ENCODE results near the gene NECAB2. TPM values are rescaled to one million over a fixed set of nuclear protein-coding genes. Genes with fewer than 3 reads are reported as not detected.

Gene NECAB2
- total RNA-seq, 1 donor from 2014 or later = 12.6 TPM

DNA sequence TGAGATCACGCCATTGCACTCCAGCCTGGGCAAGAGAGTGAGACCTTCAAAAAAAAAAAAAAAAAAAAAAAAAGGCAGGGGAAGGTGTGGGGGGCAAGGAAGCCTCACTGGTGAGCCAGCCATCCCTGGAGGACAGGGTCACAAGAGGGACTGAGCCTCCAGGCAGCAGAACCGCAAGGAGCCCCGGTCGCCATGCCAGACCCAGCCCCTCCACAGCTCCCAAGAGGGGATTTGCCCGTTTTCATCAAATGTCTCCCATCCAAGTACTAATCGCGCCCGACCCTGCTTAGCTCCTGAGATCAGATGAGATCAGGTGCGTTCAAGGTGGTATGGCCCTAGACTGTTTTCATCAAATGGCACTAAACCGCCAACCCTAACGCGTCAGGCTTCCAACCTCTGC, 71.7 kb downstream of the NECAB2 start:
- H2AFZ ChIP-seq (replicated peaks) = no peak overlapping the region
- no peaks in the 10 kb centered on the region for H3K36me3 ChIP-seq
- no peaks in the 10 kb centered on the region for H3K79me2 ChIP-seq (ENCODE audit: low read depth)
- H3K4me1 ChIP-seq = peaks cover 43% of the 10 kb centered on the region
- Mint-ChIP-seq H3K4me3 (no peak overlapping the region), H3K27ac (peak overlapping the region; percentile 59), H3K27me3 (ENCODE audit: insufficient read depth, low read depth) (peaks cover 29% of the 10 kb centered on the region), H3K4me1 (peaks cover 47% of the 10 kb centered on the region), H3K9me3 (peaks cover 18% of the 10 kb centered on the region), H3K36me3 (peaks cover 3% of the 10 kb centered on the region)
- no peaks in the 10 kb centered on the region for H3K27me3 ChIP-seq
- no peak overlapping the region for H3K4me3 ChIP-seq
- peaks cover 6% of the 10 kb centered on the region for H4K20me1 ChIP-seq (ENCODE audit: low read depth)
- no peaks in the 10 kb centered on the region for H3K9me3 ChIP-seq (ENCODE audit: low read depth)
- peaks cover 21% of the 10 kb centered on the region for H3F3A ChIP-seq (ENCODE audit: low read depth)
- DNase-seq (ENCODE audit: low spot score) = no peak
- no peak overlapping the region for H3K4me2 ChIP-seq
- H3K27ac ChIP-seq = no peak overlapping the region
- no peak for TF ChIP-seq EZH2phosphoT487 (IDR thresholded peaks at IDR 0.05)
- TF ChIP-seq EZH2 (IDR thresholded peaks at IDR 0.05) = no peak
- TF ChIP-seq, protein P1, sequence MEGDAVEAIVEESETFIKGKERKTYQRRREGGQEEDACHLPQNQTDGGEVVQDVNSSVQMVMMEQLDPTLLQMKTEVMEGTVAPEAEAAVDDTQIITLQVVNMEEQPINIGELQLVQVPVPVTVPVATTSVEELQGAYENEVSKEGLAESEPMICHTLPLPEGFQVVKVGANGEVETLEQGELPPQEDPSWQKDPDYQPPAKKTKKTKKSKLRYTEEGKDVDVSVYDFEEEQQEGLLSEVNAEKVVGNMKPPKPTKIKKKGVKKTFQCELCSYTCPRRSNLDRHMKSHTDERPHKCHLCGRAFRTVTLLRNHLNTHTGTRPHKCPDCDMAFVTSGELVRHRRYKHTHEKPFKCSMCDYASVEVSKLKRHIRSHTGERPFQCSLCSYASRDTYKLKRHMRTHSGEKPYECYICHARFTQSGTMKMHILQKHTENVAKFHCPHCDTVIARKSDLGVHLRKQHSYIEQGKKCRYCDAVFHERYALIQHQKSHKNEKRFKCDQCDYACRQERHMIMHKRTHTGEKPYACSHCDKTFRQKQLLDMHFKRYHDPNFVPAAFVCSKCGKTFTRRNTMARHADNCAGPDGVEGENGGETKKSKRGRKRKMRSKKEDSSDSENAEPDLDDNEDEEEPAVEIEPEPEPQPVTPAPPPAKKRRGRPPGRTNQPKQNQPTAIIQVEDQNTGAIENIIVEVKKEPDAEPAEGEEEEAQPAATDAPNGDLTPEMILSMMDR (IDR thresholded peaks at IDR 0.05) = no peak
- H3K9ac ChIP-seq = no peak overlapping the region

DNA sequence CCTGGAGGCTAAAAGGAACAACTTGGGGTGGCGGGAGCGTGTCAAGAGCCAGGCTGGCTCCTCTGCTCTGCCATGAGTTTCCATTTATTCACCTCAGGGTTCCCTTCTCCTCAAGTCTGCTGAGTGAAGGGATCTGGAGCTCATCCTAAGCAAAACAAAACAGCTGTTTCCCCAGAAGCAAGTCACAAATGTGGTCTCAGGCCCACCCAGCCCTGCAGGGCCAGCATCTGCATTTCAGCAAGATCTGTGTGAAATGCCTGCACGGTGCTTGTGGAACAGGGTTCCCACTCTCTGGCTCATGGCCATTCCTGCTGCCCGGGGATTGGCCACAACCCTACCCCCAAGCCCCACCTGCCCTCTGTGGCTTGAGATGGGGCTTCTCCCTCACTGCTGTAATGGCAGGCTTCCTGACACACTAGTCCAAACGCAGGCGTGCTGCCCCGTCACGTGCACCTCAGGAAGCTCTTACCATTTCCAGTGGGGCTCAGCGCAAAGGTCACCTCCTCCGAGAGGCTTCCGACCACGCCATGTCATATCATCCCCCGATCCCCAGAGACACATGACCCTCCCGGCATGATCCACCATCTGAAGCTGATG, 72.3 kb downstream of the NECAB2 start:
- peak overlapping the region; percentile 17 for H3K4me2 ChIP-seq
- no peaks in the 10 kb centered on the region for H3K9me3 ChIP-seq (ENCODE audit: low read depth)
- H3K4me3 Mint-ChIP-seq = no peak overlapping the region

GRCh38 chr16:84040823-84041820, 73.1 kb downstream of the NECAB2 start:
- Histone ChIP-seq H4K20me1 (ENCODE audit: low read depth) (peaks cover 8% of the 10 kb centered on the region), H3K4me3 (no peak overlapping the region), H3K4me1 (peaks cover 55% of the 10 kb centered on the region), H3K27me3 (no peaks in the 10 kb centered on the region), H3F3A (ENCODE audit: low read depth) (peaks cover 33% of the 10 kb centered on the region), H3K27ac (peak overlapping the region; percentile 53), H3K9me3 (ENCODE audit: low read depth) (no peaks in the 10 kb centered on the region), H3K79me2 (ENCODE audit: low read depth) (no peaks in the 10 kb centered on the region), H2AFZ (replicated peaks) (no peak overlapping the region), H3K4me2 (peak overlapping the region; percentile 17), H3K36me3 (no peaks in the 10 kb centered on the region), H3K9ac (no peak overlapping the region)
- Mint-ChIP-seq H3K9me3 (peaks cover 7% of the 10 kb centered on the region), H3K4me1 (peaks cover 55% of the 10 kb centered on the region), H3K4me3 (no peak overlapping the region), H3K27me3 (ENCODE audit: insufficient read depth, low read depth) (peaks cover 29% of the 10 kb centered on the region), H3K27ac (peak overlapping the region; percentile 80), H3K36me3 (no peaks in the 10 kb centered on the region)
- TF ChIP-seq EZH2phosphoT487 (IDR thresholded peaks at IDR 0.05) = no peak
- TF ChIP-seq EZH2 (IDR thresholded peaks at IDR 0.05) = no peak
- TF ChIP-seq, protein P1 (IDR thresholded peaks at IDR 0.05) = no peak
- peak; percentile 39 for DNase-seq (ENCODE audit: low spot score)

More for the DNA sequence above, 72.3 kb downstream of the NECAB2 start:
- no peaks in the 10 kb centered on the region for H3K79me2 ChIP-seq (ENCODE audit: low read depth)
- no peak for TF ChIP-seq EZH2phosphoT487 (IDR thresholded peaks at IDR 0.05)
- TF ChIP-seq EZH2 (IDR thresholded peaks at IDR 0.05) = no peak
- TF ChIP-seq, protein P1 (IDR thresholded peaks at IDR 0.05) = no peak
- H4K20me1 ChIP-seq (ENCODE audit: low read depth) = peaks cover 8% of the 10 kb centered on the region
- H3F3A ChIP-seq (ENCODE audit: low read depth) = peaks cover 25% of the 10 kb centered on the region
- Mint-ChIP-seq H3K4me1 (peaks cover 52% of the 10 kb centered on the region), H3K36me3 (peaks cover 3% of the 10 kb centered on the region), H3K27me3 (ENCODE audit: insufficient read depth, low read depth) (peaks cover 29% of the 10 kb centered on the region), H3K27ac (peak overlapping the region; percentile 80), H3K9me3 (peaks cover 13% of the 10 kb centered on the region)
- no peak overlapping the region for H3K27ac ChIP-seq
- H3K36me3 ChIP-seq = no peaks in the 10 kb centered on the region
- no peak overlapping the region for H3K9ac ChIP-seq
- H2AFZ ChIP-seq (replicated peaks) = no peak overlapping the region
- peaks cover 50% of the 10 kb centered on the region for H3K4me1 ChIP-seq
- DNase-seq (ENCODE audit: low spot score) = no peak
- no peak overlapping the region for H3K4me3 ChIP-seq
- H3K27me3 ChIP-seq = no peaks in the 10 kb centered on the region

Data from neural progenitor cell (in vitro differentiated cells).